Tibial artery (tissue), 4 donors: Measurements from ENCODE around the gene MAVS.
A peak's percentile ranks its signal among the peaks of the same experiment; 100 is the strongest.
"Not testable (repeated sequence)": the region's sequence is repeated elsewhere in the genome, so short reads cannot be mapped to it uniquely, and the experiment has no call there.

Experiments used
- DNase-seq, 2 donors: peaks; one replicate each; pipeline ENCODE4 v3.0.0-alpha.2; 2019
- H3K27ac ChIP-seq, 2 donors: fragments of 200-600 bp; sonication (generic) in 1 of 2; 1 replicate in 1 of 2; 2 replicates in 1 of 2; pipeline ENCODE4 v1.5.1; 2018 to 2019; ENCODE audit warnings: mild to moderate bottlenecking in 1 of 2
- H3K27me3 ChIP-seq, 2 donors: fragments of 200-600 bp; sonication (generic) in 1 of 2; one replicate each; pipeline versions ENCODE4 v1.5.1 to v1.6.0; 2016 to 2019
- H3K36me3 ChIP-seq, 3 donors: fragments of 200-600 bp; sonication (generic) in 2 of 3; one replicate each; pipeline ENCODE4 v1.5.1; 2016 to 2019; ENCODE audit warnings: mild to moderate bottlenecking in 2 of 3
- H3K4me1 ChIP-seq, 4 donors: fragments of 200-600 bp; sonication (generic) in 2 of 4; 1 replicate in 3 of 4; 2 replicates in 1 of 4; pipeline ENCODE4 v1.5.1; 2016 to 2019
- H3K4me3 ChIP-seq, 2 donors: fragments of 200-600 bp; sonication (generic) in 1 of 2; 1 replicate in 1 of 2; 2 replicates in 1 of 2; pipeline ENCODE4 v1.5.1; 2018 to 2019; ENCODE audit warnings: mild to moderate bottlenecking in 2 of 2
- H3K9me3 ChIP-seq, 3 donors: fragments of 200-600 bp; sonication (generic) in 1 of 3; one replicate each; pipeline ENCODE4 v1.5.1; 2016 to 2019
- intact Hi-C: fragments of 100-400 bp; cut with DNase I; formaldehyde crosslinking; loops from one replicate; pipeline ENCODE4 v1.15.0; 2023; ENCODE audit warnings: low total_unique reads
- TF ChIP-seq, protein P1 (sequence below), 2 experiments: fragments of 200-600 bp in 1 of 2; fragments of 450-650 bp in 1 of 2; IDR thresholded peaks; one replicate each; pipeline ENCODE4 v1.5.1; 2017 to 2019; ENCODE audit warnings: antibody characterized with exemption in 2 of 2, mild to moderate bottlenecking in 1 of 2, moderate library complexity in 1 of 2

MAVS gene

DNA sequence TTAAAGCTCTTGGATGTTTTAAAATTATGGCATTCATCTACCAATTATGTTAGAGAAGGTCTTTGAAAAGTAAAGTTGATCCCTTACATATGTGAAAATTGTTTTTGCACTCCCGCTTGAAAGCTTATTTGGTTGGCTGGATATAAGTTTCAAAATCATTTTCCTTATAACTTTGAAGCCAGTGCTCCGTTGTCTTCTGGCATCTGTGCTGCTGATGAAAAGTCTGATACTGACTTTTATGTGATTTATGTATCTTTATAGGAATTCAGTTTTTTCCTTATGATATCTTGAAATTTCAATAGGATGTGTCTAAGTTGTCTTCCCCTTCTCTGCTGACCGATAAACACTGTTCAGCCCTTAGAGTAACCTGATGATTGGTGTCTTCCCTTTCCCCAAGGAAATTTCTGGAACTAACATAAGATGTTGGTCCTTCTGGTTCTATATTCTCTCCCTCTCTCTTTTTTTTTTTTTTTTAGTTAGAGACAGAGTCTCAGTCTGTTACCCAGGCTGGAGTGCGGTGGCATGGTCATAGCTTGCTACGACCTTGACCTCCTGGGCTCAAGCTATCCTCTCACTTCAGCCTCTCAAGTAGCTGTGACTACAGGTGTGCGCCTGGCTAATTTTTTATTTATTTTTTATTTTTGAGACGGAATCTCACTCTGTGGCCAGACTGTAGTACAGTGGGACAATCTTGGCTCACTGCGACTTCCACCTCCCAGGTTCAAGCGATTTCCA, 55.2 kb downstream of the MAVS start:
- Histone ChIP-seq H3K4me1 (peaks cover 0 to 95% (median 43%) of the 10 kb centered on the region in 4 donors), H3K9me3 (no peaks in the 10 kb centered on the region), H3K4me3 (peak overlapping the region in 1 of 2 donors; percentile 17), H3K27me3 (no peaks in the 10 kb centered on the region), H3K36me3 (no peaks in the 10 kb centered on the region), H3K27ac (peak overlapping the region; percentile 22 to 39)
- DNase-seq: peak in 1 of 2 donors; percentile 10
- intact Hi-C loops: no loop called here
- TF ChIP-seq, protein P1, sequence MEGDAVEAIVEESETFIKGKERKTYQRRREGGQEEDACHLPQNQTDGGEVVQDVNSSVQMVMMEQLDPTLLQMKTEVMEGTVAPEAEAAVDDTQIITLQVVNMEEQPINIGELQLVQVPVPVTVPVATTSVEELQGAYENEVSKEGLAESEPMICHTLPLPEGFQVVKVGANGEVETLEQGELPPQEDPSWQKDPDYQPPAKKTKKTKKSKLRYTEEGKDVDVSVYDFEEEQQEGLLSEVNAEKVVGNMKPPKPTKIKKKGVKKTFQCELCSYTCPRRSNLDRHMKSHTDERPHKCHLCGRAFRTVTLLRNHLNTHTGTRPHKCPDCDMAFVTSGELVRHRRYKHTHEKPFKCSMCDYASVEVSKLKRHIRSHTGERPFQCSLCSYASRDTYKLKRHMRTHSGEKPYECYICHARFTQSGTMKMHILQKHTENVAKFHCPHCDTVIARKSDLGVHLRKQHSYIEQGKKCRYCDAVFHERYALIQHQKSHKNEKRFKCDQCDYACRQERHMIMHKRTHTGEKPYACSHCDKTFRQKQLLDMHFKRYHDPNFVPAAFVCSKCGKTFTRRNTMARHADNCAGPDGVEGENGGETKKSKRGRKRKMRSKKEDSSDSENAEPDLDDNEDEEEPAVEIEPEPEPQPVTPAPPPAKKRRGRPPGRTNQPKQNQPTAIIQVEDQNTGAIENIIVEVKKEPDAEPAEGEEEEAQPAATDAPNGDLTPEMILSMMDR (IDR thresholded peaks at IDR 0.05): no peak

- Histone ChIP-seq H3K27me3 (no peaks in the 10 kb centered on the region), H3K9me3 (no peaks in the 10 kb centered on the region), H3K36me3 (no peaks in the 10 kb centered on the region), H3K4me3 (no peak overlapping the region), H3K4me1 (peaks cover 0 to 95% (median 40%) of the 10 kb centered on the region in 4 donors), H3K27ac (peak overlapping the region; percentile 22 to 39)
- TF ChIP-seq, protein P1 (IDR thresholded peaks at IDR 0.05): no peak
- peak in 1 of 2 donors; percentile 8 for DNase-seq
- intact Hi-C loops: no loop called here
These were observed 55.8 kb downstream of the MAVS start for GRCh38 chr20:3902446-3902845.

DNA sequence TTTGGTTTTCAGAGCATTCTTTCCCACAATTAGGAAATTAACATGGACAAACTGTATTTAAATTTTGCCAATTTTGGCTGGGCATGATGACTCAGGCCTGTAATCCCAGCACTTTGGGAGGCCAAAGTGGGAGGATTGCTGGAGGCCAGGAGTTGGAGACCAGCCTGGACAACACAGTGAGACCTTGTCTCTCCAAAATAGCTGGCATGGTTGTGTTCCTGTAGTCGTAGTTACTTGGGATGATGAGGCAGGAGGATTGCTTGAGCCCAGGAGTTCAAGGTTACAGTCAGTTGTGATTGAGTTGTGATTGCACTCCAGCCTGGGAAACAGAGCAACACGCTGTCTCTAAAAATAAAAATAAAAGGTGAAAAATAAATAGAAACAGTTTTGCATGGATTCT, 57.6 kb downstream of the MAVS start:
- TF ChIP-seq, protein P1 (IDR thresholded peaks at IDR 0.05): no peak
- peaks cover 0 to 95% (median 32%) of the 10 kb centered on the region in 4 donors for H3K4me1 ChIP-seq

DNA sequence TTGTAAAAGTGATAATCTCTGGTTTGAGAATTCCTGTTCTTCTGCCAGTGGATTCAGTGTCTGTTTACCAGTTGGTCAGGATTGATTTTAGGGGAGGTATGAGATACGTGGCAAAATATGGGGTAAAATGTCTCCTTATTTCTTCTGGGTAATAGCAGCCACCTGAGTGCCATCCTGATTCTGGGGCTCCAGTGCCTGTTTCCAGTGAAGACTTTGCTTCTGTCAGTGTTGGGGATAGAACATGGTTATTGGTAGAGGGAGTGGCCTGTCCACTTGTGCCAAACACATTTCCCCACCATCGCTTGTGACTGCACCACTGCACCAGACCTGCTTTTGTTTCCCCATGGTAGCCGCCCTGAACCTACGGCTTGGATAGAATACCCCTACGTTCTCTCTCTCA, 58.2 kb downstream of the MAVS start:
- Histone ChIP-seq H3K27ac (no peak overlapping the region), H3K36me3 (peaks cover 17 to 20% (median 19%) of the 10 kb centered on the region in 3 donors), H3K9me3 (no peaks in the 10 kb centered on the region), H3K4me3 (no peak overlapping the region), H3K27me3 (no peaks in the 10 kb centered on the region), H3K4me1 (peaks cover 0 to 90% (median 29%) of the 10 kb centered on the region in 4 donors)
- peak in 1 of 2 donors; percentile 17 for DNase-seq
- intact Hi-C loops: no loop called here
- TF ChIP-seq, protein P1 (IDR thresholded peaks at IDR 0.05): no peak

More for the DNA sequence above, 57.6 kb downstream of the MAVS start:
- H3K4me3 ChIP-seq: no peak overlapping the region
- H3K36me3 ChIP-seq: peaks cover 11 to 14% (median 13%) of the 10 kb centered on the region in 3 donors
- no peaks in the 10 kb centered on the region for H3K9me3 ChIP-seq
- no peak for DNase-seq
- H3K27me3 ChIP-seq: no peaks in the 10 kb centered on the region
- H3K27ac ChIP-seq: no peak overlapping the region
- intact Hi-C loops: no loop called here

DNA sequence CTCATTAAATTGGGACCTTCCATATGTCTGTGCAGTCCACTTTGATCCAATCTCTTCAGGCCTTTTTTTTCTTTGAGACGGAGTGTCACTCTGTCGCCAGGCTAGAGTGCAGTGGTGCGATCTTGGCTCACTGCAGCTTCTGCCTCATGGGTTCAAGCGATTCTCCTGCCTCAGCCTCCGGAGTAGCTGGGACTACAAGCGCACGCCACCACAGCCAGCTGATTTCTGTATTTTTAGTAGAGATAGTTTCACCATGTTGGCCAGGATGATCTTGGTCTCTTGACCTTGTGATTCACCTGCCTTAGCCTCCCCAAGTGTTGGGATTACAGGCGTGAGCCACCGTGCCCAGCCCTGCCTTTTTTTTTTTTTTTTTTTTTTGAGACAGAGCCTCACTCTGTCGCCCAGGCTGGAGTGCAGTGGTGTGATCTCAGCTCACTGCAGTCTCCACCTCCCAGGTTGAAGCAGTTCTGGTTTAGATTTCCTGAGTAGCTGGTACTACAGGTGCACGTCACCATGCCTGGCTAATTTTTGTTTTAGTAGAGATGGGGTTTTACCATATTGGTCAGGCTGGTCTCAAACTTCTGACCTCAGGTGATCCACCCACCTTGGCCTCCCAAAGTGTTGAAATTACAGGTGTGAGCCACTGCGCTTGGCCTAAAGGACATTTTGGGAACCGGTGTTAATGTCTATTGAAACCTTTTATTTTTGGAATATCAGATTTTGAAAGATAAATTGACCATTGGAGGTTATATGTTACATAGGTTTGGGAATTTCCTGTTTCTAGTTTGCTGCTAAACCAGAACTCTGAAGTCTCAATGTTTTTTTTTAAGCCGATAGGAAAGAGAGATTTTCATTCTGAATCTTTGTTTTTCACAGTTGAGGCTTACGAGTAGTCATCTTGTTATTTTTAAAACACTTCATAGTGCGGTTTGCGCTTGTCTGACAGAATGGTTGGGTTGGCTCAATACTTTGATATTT, 60.4 kb downstream of the MAVS start:
- H3K4me1 ChIP-seq: peaks cover 0 to 69% (median 14%) of the 10 kb centered on the region in 4 donors
- H3K27ac ChIP-seq, intact Hi-C loops, DNase-seq, H3K27me3 ChIP-seq, H3K4me3 ChIP-seq, H3K9me3 ChIP-seq: not testable (repeated sequence)
- peaks cover 36 to 39% (median 36%) of the 10 kb centered on the region in 3 donors for H3K36me3 ChIP-seq
